Fibroblast of lung (primary cell): ENCODE results near the gene ADGRE3. TPM values are rescaled to one million over a fixed set of nuclear protein-coding genes. Genes with fewer than 3 reads are reported as not detected.

Source experiments
- DNase-seq, 2 donors: peaks; one replicate each; pipeline versions ENCODE4 v3.0.0 to v3.0.0-alpha.2; 2010; ENCODE audit warnings: low read depth in 2 of 2
- H2AFZ ChIP-seq: 2 replicates; pipeline ENCODE4 v1.5.1; 2012; ENCODE audit warnings: low read length, control low read depth, inconsistent platforms
- H3K27ac ChIP-seq: 2 replicates; pipeline ENCODE4 v1.5.1; 2011; ENCODE audit warnings: low read length, control low read depth; ENCODE audit not compliant: insufficient read depth
- H3K27me3 ChIP-seq: 2 replicates; pipeline ENCODE4 v1.5.1; 2011; ENCODE audit warnings: mild to moderate bottlenecking, low read length; ENCODE audit not compliant: control insufficient read depth, insufficient read depth
- H3K36me3 ChIP-seq: 2 replicates; pipeline ENCODE4 v1.5.1; 2011; ENCODE audit warnings: low read length; ENCODE audit not compliant: control insufficient read depth, insufficient read depth
- H3K4me1 ChIP-seq: 2 replicates; pipeline ENCODE4 v1.5.1; 2011; ENCODE audit warnings: low read length; ENCODE audit not compliant: control insufficient read depth, insufficient read depth; ENCODE audit errors: extremely low read depth
- H3K4me2 ChIP-seq: 2 replicates; pipeline ENCODE4 v1.5.1; 2011; ENCODE audit warnings: low read length, control low read depth; ENCODE audit not compliant: insufficient read depth; ENCODE audit errors: extremely low read depth
- H3K4me3 ChIP-seq, 4 experiments: fragments of 200-600 bp in 1 of 4; sonication (generic) in 1 of 4; replicated peaks in 1 of 4; 2 replicates each; pipeline ENCODE4 v1.5.1; 2011 to 2016; ENCODE audit warnings: low read length in 4 of 4, low read depth in 3 of 4, mild to moderate bottlenecking in 3 of 4, control low read depth in 2 of 4, inconsistent platforms in 1 of 4, mixed read lengths in 1 of 4; ENCODE audit not compliant: insufficient read depth in 1 of 4; ENCODE audit errors: control extremely low read depth in 1 of 4
- H3K79me2 ChIP-seq: 2 replicates; pipeline ENCODE4 v1.5.1; 2012; ENCODE audit warnings: mild to moderate bottlenecking, low read length, inconsistent platforms; ENCODE audit not compliant: control insufficient read depth, insufficient read depth
- H3K9ac ChIP-seq: 2 replicates; pipeline ENCODE4 v1.5.1; 2011; ENCODE audit warnings: mild to moderate bottlenecking, low read length, control low read depth; ENCODE audit not compliant: insufficient read depth
- H3K9me3 ChIP-seq: 2 replicates; pipeline ENCODE4 v1.5.1; 2012; ENCODE audit warnings: low read depth, low read length; ENCODE audit not compliant: control insufficient read depth, insufficient read depth
- H4K20me1 ChIP-seq: 2 replicates; pipeline ENCODE4 v1.5.1; 2011; ENCODE audit warnings: low read length; ENCODE audit not compliant: control insufficient read depth, insufficient read depth; ENCODE audit errors: extremely low read depth
- CTCF ChIP-seq, 2 donors: IDR thresholded peaks in 1 of 2; conservative IDR thresholded peaks in 1 of 2; 1 replicate in 1 of 2; 2 replicates in 1 of 2; pipeline ENCODE4 v1.5.1; 2011 to 2012; ENCODE audit warnings: low read length in 2 of 2, control low read depth in 1 of 2, inconsistent platforms in 1 of 2, low read depth in 1 of 2, mild to moderate bottlenecking in 1 of 2
- EZH2 ChIP-seq: IDR thresholded peaks from 2 replicates; pipeline ENCODE4 v1.5.1; 2012; ENCODE audit warnings: low read length, control low read depth, mild to moderate bottlenecking; ENCODE audit errors: missing control alignments
- polyA plus RNA-seq, 2 donors: library from polyadenylated mRNA; depleted of rRNA in 1 of 2; stranded (reverse) in 1 of 2; unstranded in 1 of 2; fragments of >200 nt; gene quantifications; 2 replicates each; pipeline ENCODE4 v1.2.1, GENCODE V29; 2011 to 2012; ENCODE audit warnings: missing spikeins in 1 of 2
- total RNA-seq: library from RNA; depleted of rRNA; stranded (reverse); fragments of >200 nt; gene quantifications from 2 replicates; pipeline ENCODE4 v1.2.1, GENCODE V29; 2014

ADGRE3 gene
- total and polyA plus RNA-seq, 2 donors (not counting 1 experiment from before 2014, with no cell fraction given): not detected

GRCh38 chr19:14669940-14670339, 4.7 kb downstream of the ADGRE3 start:
- Histone ChIP-seq H3K9ac (no peak overlapping the region), H3K4me1 (no peaks in the 10 kb centered on the region), H3K79me2 (no peaks in the 10 kb centered on the region), H3K27me3 (no peaks in the 10 kb centered on the region), H3K4me3 (no peak overlapping the region), H2AFZ (no peak overlapping the region), H4K20me1 (no peaks in the 10 kb centered on the region), H3K36me3 (no peaks in the 10 kb centered on the region), H3K27ac (no peak overlapping the region), H3K4me2 (no peak overlapping the region), H3K9me3 (no peaks in the 10 kb centered on the region)
- TF ChIP-seq EZH2: no peak
- no peak for TF ChIP-seq CTCF (conservative IDR thresholded peaks at IDR 0.05 in 1 of 2, IDR thresholded peaks at IDR 0.05 in 1 of 2; ENCODE audit: low read depth in 1 of 2, low read length in 2 of 2)
- no peak for DNase-seq

GRCh38 chr19:14661372-14661924, 13.2 kb downstream of the ADGRE3 start:
- no peak for DNase-seq

GRCh38 chr19:14659874-14660489, 14.7 kb downstream of the ADGRE3 start:
- Histone ChIP-seq H3K4me1 (no peaks in the 10 kb centered on the region), H3K9me3 (no peaks in the 10 kb centered on the region), H3K4me3 (no peak overlapping the region), H2AFZ (no peak overlapping the region), H3K9ac (no peak overlapping the region), H3K4me2 (no peak overlapping the region), H3K36me3 (no peaks in the 10 kb centered on the region), H3K27ac (no peak overlapping the region), H3K27me3 (no peaks in the 10 kb centered on the region), H4K20me1 (no peaks in the 10 kb centered on the region), H3K79me2 (no peaks in the 10 kb centered on the region)
- no peak for DNase-seq
- no peak for TF ChIP-seq CTCF (conservative IDR thresholded peaks at IDR 0.05 in 1 of 2, IDR thresholded peaks at IDR 0.05 in 1 of 2; ENCODE audit: low read depth in 1 of 2, low read length in 2 of 2)
- TF ChIP-seq EZH2: no peak

More at GRCh38 chr19:14661372-14661924, 13.2 kb downstream of the ADGRE3 start:
- no peaks in the 10 kb centered on the region for H3K27me3 ChIP-seq
- no peak overlapping the region for H3K9ac ChIP-seq
- H3K4me3 ChIP-seq: no peak overlapping the region
- no peak overlapping the region for H3K27ac ChIP-seq
- TF ChIP-seq EZH2: no peak
- no peak for TF ChIP-seq CTCF (conservative IDR thresholded peaks at IDR 0.05 in 1 of 2, IDR thresholded peaks at IDR 0.05 in 1 of 2; ENCODE audit: low read depth in 1 of 2, low read length in 2 of 2)
- no peaks in the 10 kb centered on the region for H3K36me3 ChIP-seq
- no peaks in the 10 kb centered on the region for H4K20me1 ChIP-seq
- H3K79me2 ChIP-seq: no peaks in the 10 kb centered on the region
- H3K4me1 ChIP-seq: no peaks in the 10 kb centered on the region
- no peak overlapping the region for H3K4me2 ChIP-seq
- no peaks in the 10 kb centered on the region for H3K9me3 ChIP-seq
- no peak overlapping the region for H2AFZ ChIP-seq
